WTC11 (cell line): Measurements from ENCODE around the gene NT5DC4.

Source experiments
- CREB1 ChIP-seq: sonication (generic); formaldehyde crosslinking; IDR thresholded peaks from 2 replicates; pipeline ENCODE4 v1.8.0; 2023; ENCODE audit warnings: mild to moderate bottlenecking, missing genetic modification reagents
- ELF4 ChIP-seq: sonication (generic); formaldehyde crosslinking; IDR thresholded peaks from 2 replicates; pipeline ENCODE4 v1.8.1; 2022; ENCODE audit warnings: low read depth, mild to moderate bottlenecking, moderate library complexity, missing genetic modification reagents
- FOXK1 ChIP-seq: sonication (generic); formaldehyde crosslinking; IDR thresholded peaks from 2 replicates; pipeline ENCODE4 v1.8.0; 2022; ENCODE audit warnings: mild to moderate bottlenecking, moderate library complexity, missing genetic modification reagents
- GTF2I ChIP-seq: fragments of 250-450 bp; sonication (Bioruptor Pico); conservative IDR thresholded peaks from 2 replicates; pipeline ENCODE4 v1.4.0; 2021; ENCODE audit warnings: mild to moderate bottlenecking
- SP1 ChIP-seq: sonication (generic); formaldehyde crosslinking; conservative IDR thresholded peaks from 2 replicates; pipeline ENCODE4 v1.8.1; 2022; ENCODE audit warnings: missing genetic modification reagents
- TF ChIP-seq, protein P1 (sequence below): fragments of 200-600 bp; IDR thresholded peaks from 2 replicates; pipeline ENCODE4 v1.8.0; 2022; ENCODE audit warnings: antibody characterized with exemption
- TF ChIP-seq, protein P2 (sequence below): sonication (generic); formaldehyde crosslinking; IDR thresholded peaks from 2 replicates; pipeline ENCODE4 v1.8.1; 2023; ENCODE audit warnings: mild to moderate bottlenecking, missing genetic modification reagents

DNA sequence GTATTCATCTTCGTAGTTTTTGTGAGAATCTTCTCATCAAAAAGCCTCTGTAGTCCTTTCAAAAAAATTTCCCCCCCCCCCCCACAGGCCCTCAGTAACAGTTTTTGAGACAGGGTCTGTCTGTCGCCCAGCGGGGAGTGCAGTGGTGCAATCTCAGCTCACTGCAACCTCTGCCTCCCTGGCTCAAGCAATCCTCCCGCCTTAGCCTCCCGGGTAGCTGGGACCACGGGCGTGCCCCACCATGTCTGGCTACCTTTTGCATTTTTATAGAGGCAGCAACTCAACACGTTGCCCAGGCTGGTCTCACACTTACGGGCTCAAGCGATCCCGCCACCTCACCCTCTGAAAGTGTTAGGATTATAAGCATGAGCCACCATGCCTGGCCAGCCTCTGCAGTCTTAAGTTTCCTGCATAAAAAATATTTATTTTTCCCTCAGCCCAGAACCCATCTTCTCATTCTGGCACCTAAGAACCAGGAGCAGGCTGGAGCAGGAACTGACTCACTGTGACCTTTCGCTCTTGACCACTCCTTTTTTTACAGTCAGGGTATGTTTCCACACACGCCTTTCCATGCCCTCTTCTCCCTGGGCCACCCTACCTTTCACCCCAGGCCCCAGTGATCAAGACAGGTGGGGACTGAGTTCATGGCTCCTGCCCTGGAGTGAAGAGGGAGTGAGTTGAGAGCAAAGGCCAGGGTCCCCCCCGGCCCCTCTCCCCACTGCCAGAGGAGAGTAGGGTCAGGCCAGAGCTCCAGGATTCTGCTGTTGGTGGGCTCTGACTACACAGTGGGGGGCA is 32.5 kb upstream of the NT5DC4 start:
- TF ChIP-seq FOXK1 (no peak), SP1 (CRISPR knock-in tag) (no peak), ELF4 (no peak), CREB1 (no peak), GTF2I (no peak)
- TF ChIP-seq, protein P1, sequence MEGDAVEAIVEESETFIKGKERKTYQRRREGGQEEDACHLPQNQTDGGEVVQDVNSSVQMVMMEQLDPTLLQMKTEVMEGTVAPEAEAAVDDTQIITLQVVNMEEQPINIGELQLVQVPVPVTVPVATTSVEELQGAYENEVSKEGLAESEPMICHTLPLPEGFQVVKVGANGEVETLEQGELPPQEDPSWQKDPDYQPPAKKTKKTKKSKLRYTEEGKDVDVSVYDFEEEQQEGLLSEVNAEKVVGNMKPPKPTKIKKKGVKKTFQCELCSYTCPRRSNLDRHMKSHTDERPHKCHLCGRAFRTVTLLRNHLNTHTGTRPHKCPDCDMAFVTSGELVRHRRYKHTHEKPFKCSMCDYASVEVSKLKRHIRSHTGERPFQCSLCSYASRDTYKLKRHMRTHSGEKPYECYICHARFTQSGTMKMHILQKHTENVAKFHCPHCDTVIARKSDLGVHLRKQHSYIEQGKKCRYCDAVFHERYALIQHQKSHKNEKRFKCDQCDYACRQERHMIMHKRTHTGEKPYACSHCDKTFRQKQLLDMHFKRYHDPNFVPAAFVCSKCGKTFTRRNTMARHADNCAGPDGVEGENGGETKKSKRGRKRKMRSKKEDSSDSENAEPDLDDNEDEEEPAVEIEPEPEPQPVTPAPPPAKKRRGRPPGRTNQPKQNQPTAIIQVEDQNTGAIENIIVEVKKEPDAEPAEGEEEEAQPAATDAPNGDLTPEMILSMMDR = no peak
- TF ChIP-seq, protein P2, sequence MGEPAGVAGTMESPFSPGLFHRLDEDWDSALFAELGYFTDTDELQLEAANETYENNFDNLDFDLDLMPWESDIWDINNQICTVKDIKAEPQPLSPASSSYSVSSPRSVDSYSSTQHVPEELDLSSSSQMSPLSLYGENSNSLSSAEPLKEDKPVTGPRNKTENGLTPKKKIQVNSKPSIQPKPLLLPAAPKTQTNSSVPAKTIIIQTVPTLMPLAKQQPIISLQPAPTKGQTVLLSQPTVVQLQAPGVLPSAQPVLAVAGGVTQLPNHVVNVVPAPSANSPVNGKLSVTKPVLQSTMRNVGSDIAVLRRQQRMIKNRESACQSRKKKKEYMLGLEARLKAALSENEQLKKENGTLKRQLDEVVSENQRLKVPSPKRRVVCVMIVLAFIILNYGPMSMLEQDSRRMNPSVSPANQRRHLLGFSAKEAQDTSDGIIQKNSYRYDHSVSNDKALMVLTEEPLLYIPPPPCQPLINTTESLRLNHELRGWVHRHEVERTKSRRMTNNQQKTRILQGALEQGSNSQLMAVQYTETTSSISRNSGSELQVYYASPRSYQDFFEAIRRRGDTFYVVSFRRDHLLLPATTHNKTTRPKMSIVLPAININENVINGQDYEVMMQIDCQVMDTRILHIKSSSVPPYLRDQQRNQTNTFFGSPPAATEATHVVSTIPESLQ (CRISPR knock-in tag) = no peak
